CD4-positive, alpha-beta memory T cell (primary cell): Measurements from ENCODE around the gene TRAF2. TPM values are rescaled to one million over a fixed set of nuclear protein-coding genes. Genes with fewer than 3 reads are reported as not detected.

ENCODE experiments used
- CTCF ChIA-PET: fragments of 350-600 bp; sonication (Branson Sonifier 250); formaldehyde crosslinking; loops from one replicate; lab custom pipeline; 2021; ENCODE audit warnings: inconsistent platforms; ENCODE audit not compliant: partially characterized antibody; lab: Charles Lee
- POLR2A ChIA-PET: fragments of 350-600 bp; sonication (Branson Sonifier 250); formaldehyde crosslinking; loops from one replicate; lab custom pipeline; 2021; ENCODE audit not compliant: partially characterized antibody; lab: Charles Lee
- DNase-seq, 5 donors: peaks; one replicate each; pipeline versions ENCODE4 v3.0.0 to v3.0.0-alpha.2; 2020 to 2022; ENCODE audit warnings: mixed read lengths in 1 of 5
- H3K27ac ChIP-seq: one replicate; pipeline ENCODE4 v1.7.0; 2013; ENCODE audit warnings: low read depth, low read length
- H3K27me3 ChIP-seq: 2 replicates; pipeline ENCODE4 v1.7.0; 2013; ENCODE audit warnings: mild to moderate bottlenecking, low read length, moderate library complexity; ENCODE audit not compliant: insufficient read depth
- H3K36me3 ChIP-seq: 2 replicates; pipeline ENCODE4 v1.7.0; 2013; ENCODE audit warnings: mild to moderate bottlenecking, low read length, moderate library complexity; ENCODE audit not compliant: insufficient read depth
- H3K4me1 ChIP-seq: 2 replicates; pipeline ENCODE4 v1.7.0; 2013; ENCODE audit warnings: mild to moderate bottlenecking, low read length, moderate library complexity; ENCODE audit not compliant: insufficient read depth
- H3K4me3 ChIP-seq, 2 donors: one replicate each; pipeline ENCODE4 v1.7.0; 2013; ENCODE audit warnings: low read length in 2 of 2, mild to moderate bottlenecking in 1 of 2
- H3K9me3 ChIP-seq, 2 donors: one replicate each; pipeline ENCODE4 v1.7.0; 2013; ENCODE audit warnings: low read length in 2 of 2, control low read depth in 1 of 2; ENCODE audit not compliant: control insufficient read depth in 1 of 2
- H3K27ac Mint-ChIP-seq, 7 donors: one replicate each; pipeline ENCODE4 v1.8.0; 2020 to 2021; ENCODE audit warnings: mixed read lengths in 7 of 7, mild to moderate bottlenecking in 6 of 7, inconsistent platforms in 3 of 7, moderate library complexity in 3 of 7
- H3K27me3 Mint-ChIP-seq, 2 donors: one replicate each; pipeline ENCODE4 v1.8.0; 2020 to 2021; ENCODE audit warnings: mixed read lengths in 2 of 2
- H3K36me3 Mint-ChIP-seq, 2 donors: one replicate each; pipeline ENCODE4 v1.8.0; 2020 to 2021; ENCODE audit warnings: mixed read lengths in 2 of 2, inconsistent platforms in 1 of 2, mild to moderate bottlenecking in 1 of 2
- H3K4me1 Mint-ChIP-seq, 4 donors: one replicate each; pipeline ENCODE4 v1.8.0; 2020 to 2021; ENCODE audit warnings: mixed read lengths in 4 of 4, mild to moderate bottlenecking in 1 of 4
- H3K4me3 Mint-ChIP-seq, 8 donors: one replicate each; pipeline ENCODE4 v1.8.0; 2020 to 2021; ENCODE audit warnings: mixed read lengths in 8 of 8, mild to moderate bottlenecking in 7 of 8, moderate library complexity in 6 of 8, inconsistent platforms in 3 of 8
- H3K9me3 Mint-ChIP-seq, 8 donors: one replicate each; pipeline ENCODE4 v1.8.0; 2020 to 2021; ENCODE audit warnings: mixed read lengths in 8 of 8, mild to moderate bottlenecking in 5 of 8, inconsistent platforms in 3 of 8, moderate library complexity in 1 of 8
- intact Hi-C: fragments of 100-400 bp; cut with micrococcal nuclease; formaldehyde crosslinking; loops from one replicate; pipeline ENCODE4 v1.15.1; 2023
- polyA plus RNA-seq, 2 donors: library from polyadenylated mRNA; unstranded; fragments of 300-500 nt; fragmentation: Illumina TruSeq; gene quantifications; one replicate each; pipeline ENCODE4 v1.2.3, GENCODE V29; 2021
- total RNA-seq, 2 experiments: library from RNA; stranded (reverse); gene quantifications; one replicate each; pipeline ENCODE4 v1.2.3, GENCODE V29; 2021

TRAF2 gene
- total and polyA plus RNA-seq, 4 experiments from 2014 or later: 11.1 to 43.2 (median 32.7) TPM

DNA sequence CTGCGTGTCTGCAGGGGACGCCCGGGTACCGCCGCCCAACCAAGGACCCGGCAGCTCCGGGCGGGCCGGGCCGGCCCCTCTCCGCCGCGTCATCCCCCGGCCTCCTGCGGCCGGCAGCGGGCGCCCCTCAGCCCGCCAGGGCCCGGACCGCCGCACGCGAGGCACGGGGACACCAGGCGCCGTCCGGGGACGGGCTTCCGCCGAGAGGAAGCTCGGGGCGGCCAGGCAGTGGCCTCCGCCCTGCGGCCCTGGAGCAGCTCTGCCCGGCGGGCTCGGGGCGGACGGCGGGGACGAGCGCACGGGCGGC is 57.8 kb downstream of the TRAF2 start:
- CTCF ChIA-PET: interaction anchor here (0.6 to 2.6 kb wide), 3 partner anchors 91 to 152 kb away, joined by 3 to 12 read pairs (median 3); partner anchors contain the start of gene AJM1
- H3K27me3 ChIP-seq: no peaks in the 10 kb centered on the region
- peaks cover 21% of the 10 kb centered on the region for H3K36me3 ChIP-seq
- intact Hi-C loops: loop anchor here (1.0 to 2.0 kb wide), 9 partner anchors 41 to 154 kb away; partner anchors contain the start of genes AJM1, EDF1, PAXX and PHPT1
- no peak for DNase-seq
- H3K9me3 ChIP-seq: no peaks in the 10 kb centered on the region
- H3K36me3 Mint-ChIP-seq: peaks cover 10 to 13% of the 10 kb centered on the region in 2 donors
- POLR2A ChIA-PET: interaction anchor here (0.8 to 4.1 kb wide), 24 partner anchors 16 to 296 kb away, joined by 3 to 37 read pairs (median 8); partner anchors contain the start of genes AJM1, CLIC3, EDF1 and LCNL1
- peaks cover 22% of the 10 kb centered on the region for H3K4me1 ChIP-seq
- H3K4me3 ChIP-seq: peak overlapping the region in 1 of 2 donors; percentile 70
- peak overlapping the region in 1 of 7 donors; percentile 66 for H3K27ac Mint-ChIP-seq
- H3K4me3 Mint-ChIP-seq: peak overlapping the region in 5 of 8 donors; percentile 75 to 88 (median 85)
- peaks cover 3 to 22% (median 9%) of the 10 kb centered on the region in 4 donors for H3K4me1 Mint-ChIP-seq
- H3K9me3 Mint-ChIP-seq: no peaks in the 10 kb centered on the region
- peak overlapping the region; percentile 59 for H3K27ac ChIP-seq
- H3K27me3 Mint-ChIP-seq: no peaks in the 10 kb centered on the region

DNA sequence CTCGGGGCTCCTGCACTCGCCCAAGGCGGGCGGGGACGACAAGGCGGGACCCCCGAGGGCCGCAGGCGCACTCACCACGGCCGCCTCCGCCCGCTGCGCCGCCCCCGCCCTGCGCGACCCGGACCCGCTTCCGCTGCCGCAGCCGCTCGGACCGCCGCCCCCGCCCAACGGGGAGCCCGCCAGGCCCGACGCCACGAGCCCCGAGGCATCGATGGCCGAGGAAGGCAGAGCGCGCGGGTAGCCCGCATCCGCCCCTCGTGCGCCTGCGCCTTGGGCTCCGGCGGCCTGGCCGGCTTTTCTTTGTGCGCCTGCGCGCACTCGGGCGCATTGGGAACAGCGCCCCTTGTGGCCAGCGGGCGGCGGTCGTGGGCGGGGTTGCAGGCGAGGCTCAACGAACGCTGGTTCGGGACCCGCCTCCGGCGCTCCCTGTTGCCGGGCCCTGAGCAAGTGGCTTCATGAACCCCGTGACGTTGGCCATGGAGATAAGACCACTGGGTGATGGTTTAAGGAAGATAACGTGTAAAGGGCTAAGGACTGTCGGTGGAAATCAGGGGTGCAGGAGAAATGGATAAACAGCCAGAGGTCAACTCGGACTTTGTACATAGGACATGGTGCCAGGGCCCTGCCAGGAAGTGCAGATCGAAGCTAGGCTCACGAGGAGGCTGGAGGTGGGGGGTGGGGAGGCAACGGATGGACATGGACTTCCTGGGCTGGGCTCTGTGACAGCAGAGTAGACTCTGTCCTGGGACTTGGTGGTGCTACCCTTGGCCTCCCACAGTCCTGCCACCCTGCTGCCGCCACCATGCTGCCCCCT is 58.4 kb downstream of the TRAF2 start, which contains the start of the genes C8G and FBXW5:
Gene C8G (plus strand): TSS at position 725 of the 814 bp plus-strand sequence. CDS start 78 bp downstream, at position 803.
Gene FBXW5 (minus strand): TSS at position 220 of the 814 bp plus-strand sequence. CDS start 655 bp downstream, outside the sequence.
- POLR2A ChIA-PET: interaction anchor here (0.8 to 4.1 kb wide), 25 partner anchors 15 to 296 kb away, joined by 3 to 37 read pairs (median 7); partner anchors contain the start of genes AJM1, CLIC3, EDF1 and LCNL1
- intact Hi-C loops: loop anchor here (1.0 to 2.0 kb wide), 9 partner anchors 42 to 154 kb away; partner anchors contain the start of genes AJM1, EDF1, PAXX and PHPT1
- DNase-seq: peak; percentile 89 to 97 (median 96)
- H3K36me3 Mint-ChIP-seq: peaks cover 6 to 8% of the 10 kb centered on the region in 2 donors
- H3K4me1 Mint-ChIP-seq: peaks cover 3 to 17% (median 9%) of the 10 kb centered on the region in 4 donors
- Histone ChIP-seq H3K4me1 (peaks cover 23% of the 10 kb centered on the region), H3K36me3 (peaks cover 21% of the 10 kb centered on the region), H3K27ac (peak within 1 kb of the TSS; percentile 59), H3K4me3 (peak within 1 kb of the TSS in 1 of 2 donors; percentile 70), H3K9me3 (no peaks in the 10 kb centered on the region), H3K27me3 (no peaks in the 10 kb centered on the region)
- H3K9me3 Mint-ChIP-seq: no peaks in the 10 kb centered on the region
- H3K27me3 Mint-ChIP-seq: no peaks in the 10 kb centered on the region
- H3K27ac Mint-ChIP-seq: peak within 1 kb of the TSS; percentile 66 to 90 (median 81)
- CTCF ChIA-PET: interaction anchor here (0.6 to 2.6 kb wide), 4 partner anchors 47 to 103 kb away, joined by 3 to 12 read pairs (median 6); partner anchors contain the start of gene AJM1
- H3K4me3 Mint-ChIP-seq: peak within 1 kb of the TSS; percentile 75 to 88 (median 85)

DNA sequence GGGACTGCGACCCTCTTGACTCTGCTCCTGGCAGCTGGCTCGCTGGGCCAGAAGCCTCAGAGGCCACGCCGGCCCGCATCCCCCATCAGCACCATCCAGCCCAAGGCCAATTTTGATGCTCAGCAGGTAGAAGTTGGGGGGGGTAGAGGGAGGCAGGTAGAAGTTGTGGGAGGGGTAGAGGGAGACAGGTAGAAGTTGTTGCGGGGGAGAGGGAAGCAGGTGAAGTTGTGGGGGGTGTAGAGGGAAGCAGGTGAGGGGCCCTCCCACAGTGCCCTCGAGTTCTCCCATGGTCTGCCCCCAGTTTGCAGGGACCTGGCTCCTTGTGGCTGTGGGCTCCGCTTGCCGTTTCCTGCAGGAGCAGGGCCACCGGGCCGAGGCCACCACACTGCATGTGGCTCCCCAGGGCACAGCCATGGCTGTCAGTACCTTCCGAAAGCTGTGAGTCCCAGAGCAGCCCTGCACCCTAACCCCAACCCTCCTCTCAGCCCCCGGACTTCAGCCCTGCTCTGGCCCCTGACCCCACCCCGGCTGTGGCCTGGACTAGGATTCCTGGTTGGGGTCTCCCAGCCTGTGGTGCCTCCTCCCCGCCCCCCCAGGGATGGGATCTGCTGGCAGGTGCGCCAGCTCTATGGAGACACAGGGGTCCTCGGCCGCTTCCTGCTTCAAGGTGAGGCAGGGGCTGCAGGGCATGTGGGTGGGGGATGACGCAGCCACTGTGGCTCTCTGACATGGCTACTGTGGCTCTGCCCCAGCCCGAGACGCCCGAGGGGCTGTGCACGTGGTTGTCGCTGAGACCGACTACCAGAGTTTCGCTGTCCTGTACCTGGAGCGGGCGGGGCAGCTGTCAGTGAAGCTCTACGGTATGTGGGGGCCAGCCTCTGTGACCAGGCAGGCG is 59.3 kb downstream of the TRAF2 start:
- peaks cover 14% of the 10 kb centered on the region for H3K36me3 ChIP-seq
- no peak overlapping the region for H3K27ac ChIP-seq
- peaks cover 6% of the 10 kb centered on the region in 2 donors for H3K36me3 Mint-ChIP-seq
- intact Hi-C loops: loop anchor here (2.0 kb wide), 2 partner anchors 43 to 47 kb away; partner anchors contain the start of gene PAXX
- no peaks in the 10 kb centered on the region for H3K9me3 Mint-ChIP-seq
- H3K27me3 Mint-ChIP-seq: no peaks in the 10 kb centered on the region
- no peaks in the 10 kb centered on the region for H3K9me3 ChIP-seq
- CTCF ChIA-PET: interaction anchor here (1.2 to 2.6 kb wide), 4 partner anchors 46 to 89 kb away, joined by 3 to 12 read pairs (median 6); partner anchors contain the start of gene CLIC3
- peaks cover 28% of the 10 kb centered on the region for H3K4me1 ChIP-seq
- peak overlapping the region in 1 of 8 donors; percentile 25 for H3K4me3 Mint-ChIP-seq
- no peak overlapping the region for H3K4me3 ChIP-seq
- DNase-seq: no peak
- H3K4me1 Mint-ChIP-seq: peaks cover 4 to 21% (median 13%) of the 10 kb centered on the region in 4 donors
- POLR2A ChIA-PET: interaction anchor here (0.7 to 4.1 kb wide), 11 partner anchors 14 to 217 kb away, joined by 3 to 37 read pairs (median 8); partner anchors contain the start of genes AJM1, CLIC3, EDF1 and PAXX
- H3K27ac Mint-ChIP-seq: peak overlapping the region in 3 of 7 donors; percentile 31 to 88 (median 88)
- H3K27me3 ChIP-seq: no peaks in the 10 kb centered on the region

DNA sequence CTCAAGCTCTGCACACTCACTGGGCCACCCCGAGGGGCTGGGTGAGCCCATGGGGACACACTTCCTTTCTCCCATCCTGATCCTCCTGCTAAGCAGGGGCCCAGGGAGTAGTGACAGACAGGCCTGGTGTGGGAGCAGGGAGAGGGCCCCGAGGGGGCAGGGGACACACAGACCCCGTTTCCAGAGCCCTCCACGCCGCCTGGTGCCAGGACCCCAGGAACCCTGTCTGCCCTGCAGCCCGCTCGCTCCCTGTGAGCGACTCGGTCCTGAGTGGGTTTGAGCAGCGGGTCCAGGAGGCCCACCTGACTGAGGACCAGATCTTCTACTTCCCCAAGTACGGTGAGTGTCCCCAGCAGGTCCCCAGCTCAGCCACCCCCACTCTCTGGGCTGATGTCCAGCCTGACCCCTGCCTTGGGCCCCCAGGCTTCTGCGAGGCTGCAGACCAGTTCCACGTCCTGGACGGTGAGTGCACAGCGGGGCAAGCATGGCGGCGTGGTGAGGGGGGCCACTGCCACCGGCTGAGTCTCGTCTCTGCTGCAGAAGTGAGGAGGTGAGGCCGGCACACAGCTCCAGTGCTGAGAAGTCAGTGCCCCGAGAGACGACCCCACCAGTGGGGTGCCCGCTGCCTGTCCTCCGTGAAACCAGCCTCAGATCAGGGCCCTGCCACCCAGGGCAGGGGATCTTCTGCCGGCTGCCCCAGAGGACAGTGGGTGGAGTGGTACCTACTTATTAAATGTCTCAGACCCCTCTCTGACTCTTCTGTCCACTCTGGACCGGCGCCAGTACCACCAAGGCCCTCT is 60.1 kb downstream of the TRAF2 start:
- no peak for DNase-seq
- ChIA-PET POLR2A (interaction anchor here (0.7 to 4.1 kb wide), 6 partner anchors 13 to 51 kb away, joined by 3 to 32 read pairs (median 8); partner anchors contain the start of genes CLIC3 and PAXX), CTCF (interaction anchor here (1.2 to 3.5 kb wide), 8 partner anchors 45 to 89 kb away, joined by 3 to 84 read pairs (median 12); partner anchors contain the start of genes CLIC3 and FUT7)
- no peaks in the 10 kb centered on the region for H3K27me3 Mint-ChIP-seq
- intact Hi-C loops: no loop called here
- peak overlapping the region in 2 of 7 donors; percentile 5 to 88 for H3K27ac Mint-ChIP-seq
- H3K4me3 Mint-ChIP-seq: no peak overlapping the region
- no peaks in the 10 kb centered on the region for H3K27me3 ChIP-seq
- no peak overlapping the region for H3K27ac ChIP-seq
- H3K4me1 Mint-ChIP-seq: peaks cover 4 to 24% (median 14%) of the 10 kb centered on the region in 4 donors
- peaks cover 31% of the 10 kb centered on the region for H3K4me1 ChIP-seq
- H3K4me3 ChIP-seq: no peak overlapping the region
- no peaks in the 10 kb centered on the region for H3K9me3 Mint-ChIP-seq
- peaks cover 2 to 4% of the 10 kb centered on the region in 2 donors for H3K36me3 Mint-ChIP-seq
- H3K36me3 ChIP-seq: peaks cover 7% of the 10 kb centered on the region
- no peaks in the 10 kb centered on the region for H3K9me3 ChIP-seq

DNA sequence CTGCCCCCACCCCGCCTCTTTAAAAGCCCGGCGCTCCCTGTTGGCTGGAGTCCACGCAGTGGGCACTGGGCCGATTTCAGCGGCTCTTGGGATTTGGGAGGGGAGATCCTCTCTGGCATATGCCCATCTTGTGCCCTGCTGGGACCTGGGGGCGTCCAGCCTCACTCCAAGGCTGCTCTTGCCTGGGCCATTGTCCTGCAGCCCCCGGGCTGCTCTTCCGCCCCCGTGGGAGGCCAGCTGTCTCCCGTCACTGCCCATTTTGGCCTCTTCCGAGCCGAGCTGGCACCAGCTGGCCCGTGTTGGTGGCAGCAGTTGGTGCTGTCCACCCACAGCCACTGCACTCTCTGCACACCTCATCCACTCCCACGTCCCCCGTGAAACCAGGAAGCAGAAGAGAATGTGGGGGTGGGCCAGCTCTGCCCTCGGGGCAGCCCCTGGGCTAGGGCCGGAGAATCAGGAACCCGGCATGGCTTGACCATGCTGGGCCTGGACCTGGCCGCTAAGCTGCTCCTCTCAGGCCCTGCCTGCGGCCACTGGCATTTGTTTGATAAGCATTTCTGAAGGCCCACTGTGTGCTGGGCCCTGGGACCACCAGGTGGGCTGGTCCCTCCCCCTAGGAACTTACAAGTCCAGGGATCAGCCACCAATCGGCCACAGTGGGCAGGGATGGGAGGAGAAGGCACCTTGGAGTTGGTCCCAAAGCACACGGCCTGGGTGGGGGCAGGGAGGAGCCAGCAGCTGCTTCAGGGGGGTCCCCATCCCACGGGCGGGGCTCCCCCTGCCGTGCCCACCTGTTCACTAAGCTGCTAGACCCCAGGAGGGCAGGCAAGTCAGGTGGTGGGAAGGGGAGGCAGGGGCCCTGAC is 60.9 kb downstream of the TRAF2 start:
- CTCF ChIA-PET: interaction anchor here (0.8 to 3.5 kb wide), 24 partner anchors 8 to 117 kb away, joined by 3 to 84 read pairs (median 5); partner anchors contain the start of genes AJM1, CLIC3, FUT7 and PAXX
- no peak overlapping the region for H3K27ac ChIP-seq
- no peaks in the 10 kb centered on the region for H3K36me3 ChIP-seq
- POLR2A ChIA-PET: interaction anchor here (1.1 to 4.1 kb wide), 14 partner anchors 13 to 140 kb away, joined by 3 to 32 read pairs (median 7); partner anchors contain the start of genes CLIC3, PAXX and RABL6
- H3K4me3 ChIP-seq: no peak overlapping the region
- intact Hi-C loops: no loop called here
- H3K36me3 Mint-ChIP-seq: no peaks in the 10 kb centered on the region
- H3K27ac Mint-ChIP-seq: peak overlapping the region in 3 of 7 donors; percentile 27 to 79 (median 48)
- peaks cover 4 to 24% (median 14%) of the 10 kb centered on the region in 4 donors for H3K4me1 Mint-ChIP-seq
- no peak for DNase-seq
- peaks cover 31% of the 10 kb centered on the region for H3K4me1 ChIP-seq
- H3K4me3 Mint-ChIP-seq: no peak overlapping the region
- H3K27me3 ChIP-seq: no peaks in the 10 kb centered on the region
- H3K9me3 Mint-ChIP-seq: no peaks in the 10 kb centered on the region
- H3K9me3 ChIP-seq: no peaks in the 10 kb centered on the region
- no peaks in the 10 kb centered on the region for H3K27me3 Mint-ChIP-seq
